NK-92 treated with Interleukin-12 subunit alpha and Interleukin-12 subunit beta, amount 100 ng/mL, for 24 hours (cell line): ENCODE measurements around the gene CLCNKB.
"Not testable (repeated sequence)": the region's sequence is repeated elsewhere in the genome, so short reads cannot be mapped to it uniquely, and the experiment has no call there.

Experiments
- DNase-seq: peaks from one replicate; lab custom pipeline; 2025; lab: John Stamatoyannopoulos, UW

The CLCNKB gene

DNA sequence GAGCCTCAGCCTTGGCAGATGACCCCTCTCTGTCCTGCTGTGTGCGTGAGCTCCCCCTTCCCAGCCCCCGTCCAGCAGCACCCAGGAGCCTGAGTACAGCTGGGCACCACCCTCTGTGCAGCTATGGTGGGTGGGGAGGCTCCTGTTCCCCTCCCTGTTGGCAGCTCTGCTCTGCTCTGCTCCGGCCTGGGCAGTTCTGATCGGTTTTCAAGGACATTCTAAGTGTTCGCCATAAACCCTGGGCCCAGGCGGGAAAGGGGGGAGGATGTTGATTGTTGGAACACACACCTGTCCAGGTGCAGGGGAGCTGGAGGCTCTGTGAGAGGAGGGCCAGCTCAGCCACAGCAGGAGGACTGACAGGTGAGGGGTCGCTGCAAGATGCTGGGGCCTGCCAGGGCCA lies at the start of gene CLCNKB:
Gene CLCNKB, plus strand, starts transcription at position 262 of the 400 bp plus-strand sequence. CDS start 711 bp downstream, outside the sequence.
- DNase-seq = no peak

DNA sequence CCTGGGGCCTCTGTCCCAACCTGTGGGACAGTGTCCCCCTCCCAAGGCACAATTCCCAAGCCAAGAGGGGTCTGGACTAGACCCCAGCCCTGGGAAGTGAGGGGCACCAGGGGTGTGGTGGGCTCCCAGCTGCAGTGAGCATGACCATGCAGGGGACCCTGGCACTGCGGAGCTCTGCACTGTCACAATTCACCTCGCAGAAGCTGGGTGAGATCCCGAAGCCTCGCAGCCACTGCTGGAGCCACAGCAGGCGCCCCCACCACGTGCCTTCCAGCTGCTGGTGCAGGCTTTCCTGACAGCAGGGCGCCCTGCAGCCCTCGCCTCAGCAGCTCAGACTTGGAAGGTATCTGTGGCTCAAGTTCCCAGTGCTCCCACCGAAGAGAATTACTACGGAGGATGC lies 49.5 kb upstream of the CLCNKB start:
- no peak for DNase-seq

DNA sequence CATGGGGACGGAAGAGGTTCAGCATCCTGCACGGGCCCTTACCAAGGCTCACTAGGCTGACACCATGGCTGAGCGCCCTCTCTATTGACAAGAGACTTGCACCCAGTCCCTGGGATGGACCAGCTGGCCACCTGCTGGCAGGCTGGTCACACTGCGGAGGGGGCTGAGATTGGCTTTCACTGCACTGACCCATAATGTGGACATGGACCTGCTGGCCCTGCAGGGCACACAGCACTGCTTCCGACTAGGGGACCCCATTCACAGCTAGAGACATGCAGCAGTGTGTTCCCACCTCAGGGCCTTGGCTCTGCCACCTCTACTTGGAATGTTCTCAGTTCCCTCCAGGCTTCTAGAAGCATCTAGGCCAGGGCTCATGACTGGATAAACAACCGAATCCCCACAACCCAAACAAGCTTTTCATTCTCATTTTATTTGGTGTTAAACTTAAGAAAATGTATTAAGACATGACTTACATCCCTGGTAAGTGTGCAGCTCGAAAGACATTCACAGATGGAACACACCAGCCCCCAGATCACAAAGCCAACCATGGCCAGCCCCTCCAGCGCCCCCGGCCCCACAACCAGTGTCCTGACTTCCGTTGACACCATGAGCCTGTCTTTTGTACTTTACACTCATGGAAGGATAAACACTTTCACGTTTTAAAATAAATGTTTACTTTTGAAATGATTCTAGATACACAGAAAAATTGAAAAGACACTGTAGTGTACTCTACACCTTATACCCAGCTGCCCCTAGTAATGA lies 48.8 kb upstream of the CLCNKB start:
- DNase-seq = no peak

DNA sequence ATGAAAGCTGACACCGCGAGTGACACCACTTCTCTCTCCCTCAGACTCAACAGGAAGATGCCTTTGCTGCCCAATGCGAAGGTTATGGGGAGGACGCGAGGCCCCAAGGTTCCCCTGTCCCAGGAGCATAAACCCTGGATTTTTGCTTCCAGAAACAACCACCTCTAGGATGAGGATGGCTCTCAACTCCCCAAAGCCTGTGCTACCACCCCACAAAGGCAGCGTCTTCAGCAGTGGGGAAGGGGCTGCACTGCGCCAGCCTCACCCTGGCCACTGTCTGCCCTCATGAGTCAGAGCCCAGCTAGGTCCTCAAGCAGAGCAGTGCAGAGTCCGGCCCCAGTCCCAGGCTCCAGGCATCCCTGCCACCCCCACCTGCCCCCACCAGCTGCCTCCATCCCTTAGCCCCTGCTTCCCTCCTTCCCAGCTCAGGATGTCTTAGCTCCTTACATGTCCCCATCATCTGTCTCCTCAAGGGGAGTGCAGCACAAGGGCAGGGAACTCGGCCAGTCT lies 46.5 kb upstream of the CLCNKB start:
- DNase-seq = no peak

DNA sequence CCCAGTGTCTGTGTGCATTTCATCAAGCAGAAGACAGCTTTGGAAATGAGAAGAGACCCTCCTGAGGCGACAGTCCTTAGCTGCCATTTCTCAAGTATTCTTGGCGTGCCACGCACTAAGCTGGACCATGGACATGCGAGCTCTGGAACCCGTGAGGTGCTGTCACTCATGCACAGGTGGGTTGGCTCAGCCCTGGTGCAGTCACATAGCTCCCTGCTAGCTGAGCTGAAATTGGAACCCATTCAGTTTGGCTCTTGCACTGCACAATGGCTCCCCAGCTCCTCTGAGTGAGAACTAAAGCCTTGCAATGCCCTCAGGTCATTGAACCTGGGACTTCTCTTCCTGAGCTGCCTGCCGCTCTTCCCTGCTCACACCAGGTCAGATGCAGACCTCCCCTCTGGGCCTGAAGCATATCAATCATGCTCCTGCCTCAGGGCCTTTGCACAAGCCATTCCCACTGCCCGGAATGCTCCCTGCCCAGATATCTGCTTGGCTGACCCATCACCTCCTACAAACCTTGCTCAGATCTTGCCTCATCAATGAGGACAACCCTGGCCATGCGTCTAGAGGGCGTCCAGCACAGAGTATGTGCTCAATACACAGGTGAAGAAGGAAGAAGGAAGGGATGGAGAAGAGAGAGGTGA lies 45.8 kb upstream of the CLCNKB start:
- no peak for DNase-seq

DNA sequence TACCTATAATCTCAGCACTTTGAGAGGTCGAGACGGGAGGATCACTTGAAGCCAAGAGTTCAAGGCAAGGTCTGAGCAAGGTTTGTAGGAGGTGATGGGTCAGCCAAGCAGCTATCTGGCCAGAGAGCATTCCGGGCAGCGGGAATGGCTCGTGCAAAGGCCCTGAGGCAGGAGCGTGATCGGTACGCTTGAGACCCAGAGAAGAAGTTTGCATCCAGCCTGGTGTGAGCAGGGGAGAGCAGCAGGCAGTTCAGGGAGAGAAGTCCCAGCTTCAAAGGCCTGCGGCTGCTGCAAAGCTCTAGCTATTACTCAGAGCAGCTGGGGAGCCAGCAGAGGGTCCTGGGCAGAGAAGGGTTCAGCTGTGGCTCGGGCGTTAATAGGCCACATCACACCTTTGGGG lies 44.7 kb upstream of the CLCNKB start:
- no peak for DNase-seq

DNA sequence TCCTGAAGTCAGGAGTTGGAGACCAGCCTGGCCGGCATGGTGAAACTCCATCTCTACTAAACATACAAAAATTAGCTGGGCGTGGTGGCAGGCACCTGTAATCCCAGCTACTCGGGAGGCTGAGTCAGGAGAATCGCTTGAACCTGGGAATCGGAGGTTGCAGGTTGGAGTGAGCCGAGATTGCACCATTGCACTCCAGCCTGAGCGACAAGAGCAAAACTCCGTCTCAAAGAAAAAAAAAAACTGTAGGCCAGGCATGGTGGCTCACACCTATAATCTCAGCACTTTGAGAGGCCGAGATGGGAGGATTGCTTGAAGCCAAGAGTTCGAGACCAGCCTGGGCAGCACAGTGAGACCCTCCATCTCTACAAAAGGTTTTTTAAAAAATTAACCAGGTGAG lies 42.3 kb upstream of the CLCNKB start:
- not testable (repeated sequence) for DNase-seq

DNA sequence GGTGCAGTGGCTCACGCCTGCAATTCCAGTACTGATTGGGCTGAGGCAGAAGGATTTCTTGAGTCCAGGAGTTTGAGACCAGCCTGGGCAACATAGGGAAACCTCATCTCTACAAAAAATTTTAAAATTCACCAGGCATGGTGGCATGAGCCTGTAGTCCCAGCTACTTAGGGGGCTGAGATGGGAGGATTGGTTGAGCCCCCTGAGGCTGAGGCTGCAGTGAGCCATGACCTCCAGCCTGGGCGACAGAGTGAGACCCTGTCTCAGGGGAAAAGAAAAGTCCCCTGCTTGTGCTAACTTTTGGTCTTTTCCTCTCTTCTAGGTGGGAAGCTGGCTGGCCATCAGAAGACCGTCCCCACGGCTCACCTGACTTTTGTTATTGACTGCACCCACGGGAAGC lies 38.0 kb upstream of the CLCNKB start:
- DNase-seq = no peak

DNA sequence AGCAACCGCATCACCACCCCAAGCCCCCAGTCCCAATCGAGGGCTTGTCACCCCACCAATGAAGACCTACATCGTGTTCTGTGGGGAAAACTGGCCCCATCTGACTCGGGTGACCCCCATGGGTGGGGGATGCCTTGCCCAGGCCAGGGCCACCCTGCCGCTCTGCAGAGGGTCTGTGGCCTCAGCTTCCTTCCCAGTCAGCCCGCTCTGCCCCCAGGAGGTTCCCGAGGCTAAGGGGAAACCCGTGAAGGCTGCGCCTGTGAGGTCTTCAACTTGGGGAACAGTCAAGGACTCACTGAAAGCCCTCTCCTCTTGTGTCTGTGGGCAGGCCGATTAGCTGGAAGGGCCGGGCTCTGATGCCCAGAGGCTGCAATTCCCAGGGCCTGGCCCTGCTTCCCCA lies 37.6 kb upstream of the CLCNKB start:
- DNase-seq = no peak

DNA sequence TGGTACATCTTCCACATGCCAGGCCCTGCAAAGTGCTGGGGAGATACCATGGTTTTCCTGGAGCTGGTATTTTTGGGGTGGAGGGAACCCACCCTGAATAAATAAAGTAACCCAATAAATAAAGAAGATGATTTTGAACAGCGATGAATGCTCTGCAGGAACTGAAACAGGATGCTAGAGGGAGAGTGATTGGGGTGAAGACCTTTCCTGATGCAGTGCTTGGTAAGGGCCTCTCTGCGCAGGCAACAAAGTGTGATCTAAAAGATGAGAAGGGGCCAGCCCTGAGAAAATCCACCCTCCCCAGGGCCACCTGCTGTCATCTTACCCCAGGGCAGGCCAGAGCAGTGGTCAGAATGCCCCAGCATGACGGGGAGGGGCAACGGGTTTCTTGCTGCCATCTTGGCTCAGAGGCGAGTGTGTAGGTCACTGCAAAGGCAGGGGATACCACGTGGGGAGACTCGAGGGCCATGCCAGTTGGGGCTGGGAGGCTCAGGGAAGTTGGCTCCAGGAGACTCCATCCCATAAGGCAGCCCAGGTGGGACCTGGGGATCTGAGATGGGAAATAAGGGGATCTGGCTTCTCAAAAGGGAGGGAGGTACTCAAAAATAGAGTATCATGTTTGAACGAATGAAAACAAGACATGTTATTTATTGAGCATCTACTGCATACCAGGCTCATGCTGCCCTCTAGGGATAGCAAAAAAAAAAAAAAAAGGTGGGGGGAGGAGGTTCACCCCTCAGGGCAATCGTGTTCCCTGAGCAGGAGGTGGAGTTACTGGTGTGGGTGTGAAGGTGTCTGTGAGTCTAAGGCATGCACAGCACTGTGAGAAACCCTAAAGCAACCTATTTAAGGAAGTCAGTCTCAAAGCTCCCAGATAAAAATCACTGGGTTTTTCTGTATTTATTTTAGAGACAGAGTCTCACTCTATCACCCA lies 36.8 kb upstream of the CLCNKB start:
- no peak for DNase-seq

DNA sequence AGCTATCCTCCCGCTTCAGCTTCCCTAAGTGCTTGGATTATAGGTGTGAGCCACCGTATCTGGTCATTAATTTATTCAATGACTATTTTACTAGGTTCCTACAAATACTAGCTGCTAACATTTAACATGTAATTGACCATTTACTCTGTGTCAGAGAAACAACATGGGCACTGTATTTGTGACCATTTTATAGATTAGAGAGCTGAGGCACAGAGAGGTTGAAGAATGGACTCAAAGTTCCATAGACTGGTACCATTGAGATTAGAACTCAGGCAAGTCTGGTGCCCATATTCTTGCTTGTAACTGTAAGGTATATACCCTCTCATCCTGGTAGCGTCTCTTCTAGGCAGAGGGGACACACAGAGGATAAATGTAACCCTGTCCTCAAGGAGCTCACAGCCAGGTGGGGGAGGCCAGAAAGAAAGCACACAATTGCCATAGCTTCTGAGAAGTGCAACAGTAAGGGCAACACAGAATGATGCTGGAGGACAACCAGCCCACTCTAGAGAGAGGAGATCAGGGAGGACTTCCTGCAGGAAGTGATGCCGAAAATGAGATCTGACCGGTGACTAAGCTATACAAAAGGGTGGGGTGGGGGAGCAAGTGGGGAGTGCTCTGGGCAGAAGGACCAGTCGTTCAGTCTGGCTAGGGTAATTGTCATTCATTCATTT lies 35.8 kb upstream of the CLCNKB start:
- no peak for DNase-seq

DNA sequence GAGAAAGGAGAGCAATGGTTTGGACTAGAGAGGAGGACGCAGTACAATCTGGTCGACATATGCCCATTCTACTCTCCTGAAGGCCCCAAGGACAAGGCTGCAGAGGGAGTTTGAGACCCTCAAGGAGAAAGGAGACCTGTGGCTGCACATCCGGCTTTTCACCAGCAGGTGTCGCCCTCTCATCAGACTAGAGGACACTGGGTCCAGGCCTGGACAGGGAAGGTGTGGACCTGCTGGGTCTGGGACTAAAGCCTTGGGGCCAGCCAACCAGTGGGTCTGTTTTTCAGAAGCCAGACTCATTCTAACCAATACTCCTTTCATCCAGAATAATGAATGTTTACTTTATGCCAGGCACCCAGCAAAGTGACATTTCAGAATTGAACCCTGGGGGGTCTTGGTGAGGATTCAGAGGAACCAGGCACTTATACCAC lies 34.5 kb upstream of the CLCNKB start:
- DNase-seq = peak; percentile 45

DNA sequence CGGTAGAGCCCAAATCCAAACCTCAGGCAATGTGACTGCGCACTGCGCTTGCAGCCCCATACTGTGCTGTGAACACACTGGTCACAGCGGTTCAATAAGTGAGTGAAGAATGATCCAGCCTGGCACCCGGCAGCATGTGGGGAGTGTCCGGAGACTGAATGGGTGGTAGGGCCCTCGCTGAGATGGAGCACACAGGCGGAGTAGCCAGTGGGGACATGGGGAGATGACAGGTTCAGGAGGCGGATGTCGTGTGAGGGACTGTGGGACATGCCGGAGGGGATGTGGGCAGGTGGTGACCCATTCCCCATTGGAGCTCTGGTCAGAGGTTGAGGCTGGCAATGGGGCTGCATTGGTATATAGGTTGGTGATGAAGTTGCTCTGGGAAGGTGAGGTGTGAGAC lies 33.9 kb upstream of the CLCNKB start:
- no peak for DNase-seq

DNA sequence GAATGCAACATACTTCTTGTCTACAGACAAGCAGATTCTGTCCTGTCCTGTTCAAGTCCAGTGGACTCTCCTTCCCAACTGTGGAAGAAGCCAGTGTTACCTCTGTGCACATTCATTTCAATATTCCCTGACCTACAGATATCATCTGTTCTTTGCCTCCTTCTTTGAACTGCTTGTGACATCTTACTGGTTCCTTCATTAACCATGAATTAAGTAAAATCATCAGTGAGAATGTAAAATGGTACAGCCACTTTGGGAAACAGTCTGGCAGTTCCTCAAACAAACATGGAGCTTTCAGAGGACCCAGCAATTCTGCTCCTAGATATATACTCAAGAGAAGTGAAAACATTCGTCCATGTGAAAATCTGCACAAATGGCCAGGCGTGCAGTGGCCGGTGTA lies 32.7 kb upstream of the CLCNKB start:
- DNase-seq = no peak

DNA sequence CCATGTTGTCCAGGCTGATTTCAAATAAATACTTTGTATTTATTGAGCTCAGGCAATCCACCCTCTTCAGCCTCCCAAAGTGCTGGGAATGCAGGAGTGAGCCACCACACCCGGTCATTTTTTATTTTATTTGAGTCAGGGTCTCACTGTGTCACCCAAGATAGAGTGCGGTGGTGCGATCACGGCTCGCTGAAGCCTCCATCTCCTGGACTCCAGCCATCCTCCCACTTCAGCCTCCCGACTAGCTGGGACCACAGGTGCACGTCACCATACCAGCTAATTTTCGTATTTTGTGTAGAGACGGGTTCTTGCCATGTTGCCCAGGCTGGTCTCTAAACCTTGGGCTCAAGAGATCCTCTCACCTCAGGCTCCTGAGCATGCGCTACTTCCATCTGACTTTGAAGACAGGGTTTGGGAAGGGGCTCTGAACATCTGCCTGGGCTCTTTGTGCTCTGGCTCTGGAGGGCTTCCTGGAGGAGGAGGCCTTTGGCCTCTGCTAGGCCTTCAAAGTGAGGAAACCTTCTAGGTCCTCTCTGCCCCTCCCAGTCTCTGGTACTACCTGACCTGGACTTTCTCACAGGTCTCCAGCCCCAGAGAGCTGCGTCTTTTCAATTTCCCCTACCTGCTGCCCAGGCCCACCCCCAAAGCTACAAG lies 31.5 kb upstream of the CLCNKB start:
- no peak for DNase-seq

DNA sequence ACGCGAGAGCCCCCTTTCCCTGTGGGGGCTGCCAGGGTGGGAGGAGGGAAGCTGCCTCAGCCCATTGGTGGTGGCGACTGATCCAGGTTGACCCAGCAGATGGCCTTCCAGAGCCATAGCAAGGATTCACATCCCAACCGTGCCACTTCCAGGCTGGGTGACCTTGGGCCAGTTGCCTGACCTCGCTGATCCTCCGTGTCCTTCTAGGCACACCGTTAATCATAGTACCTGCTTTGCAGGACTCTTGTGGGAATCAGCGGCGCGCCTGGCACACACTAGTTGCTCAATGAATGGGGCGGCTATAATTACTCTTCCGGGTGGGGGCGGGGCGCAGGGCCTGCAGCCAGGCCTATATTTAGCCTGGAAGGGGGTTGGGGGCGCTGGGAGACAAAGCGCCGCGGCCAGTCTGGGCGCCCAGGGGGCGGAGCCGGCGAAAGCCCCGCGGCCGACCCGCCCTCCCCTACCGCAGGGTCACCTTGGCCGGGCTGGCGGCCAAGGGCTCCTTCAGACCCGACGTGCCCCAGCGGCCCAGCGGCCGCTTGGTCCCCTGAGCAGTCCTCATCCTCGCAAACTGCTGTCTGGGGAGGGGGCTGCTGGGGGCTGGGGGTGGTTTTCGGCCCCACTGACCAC lies 30.9 kb upstream of the CLCNKB start:
- DNase-seq = no peak

DNA sequence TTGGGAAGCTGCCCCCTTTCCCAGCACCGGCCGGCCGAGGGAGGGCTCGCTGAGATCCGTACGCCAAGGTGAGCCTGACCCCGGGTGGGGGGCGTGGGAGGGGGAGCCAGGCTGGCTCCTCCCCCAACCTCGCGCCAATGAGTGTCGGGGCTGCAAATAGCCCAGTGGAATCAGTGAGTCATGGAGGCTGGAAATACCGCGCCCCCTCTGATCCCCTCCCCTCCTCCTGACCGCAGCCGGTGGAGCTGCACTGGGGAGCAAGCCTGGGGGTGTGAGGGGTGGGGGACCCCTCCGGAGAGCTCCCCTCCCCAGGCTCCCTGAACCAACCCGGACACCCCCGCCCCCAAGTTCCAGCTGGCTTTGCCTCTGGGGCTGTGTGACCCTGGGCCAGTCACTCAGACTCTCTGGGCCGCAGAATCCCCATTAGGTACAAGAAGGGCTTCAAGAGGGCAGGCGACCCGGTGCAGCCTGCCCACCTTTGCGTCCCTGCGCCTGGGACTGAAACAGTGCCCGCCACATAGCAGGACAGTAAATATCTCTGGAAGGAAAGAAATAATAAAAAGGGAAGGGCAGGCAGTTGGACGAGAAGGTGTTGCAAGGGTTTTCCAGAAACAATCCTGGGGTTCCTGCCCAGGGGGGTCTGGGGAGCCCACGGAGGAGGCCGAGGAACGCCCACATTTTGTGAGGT lies 30.2 kb upstream of the CLCNKB start:
- DNase-seq = no peak

DNA sequence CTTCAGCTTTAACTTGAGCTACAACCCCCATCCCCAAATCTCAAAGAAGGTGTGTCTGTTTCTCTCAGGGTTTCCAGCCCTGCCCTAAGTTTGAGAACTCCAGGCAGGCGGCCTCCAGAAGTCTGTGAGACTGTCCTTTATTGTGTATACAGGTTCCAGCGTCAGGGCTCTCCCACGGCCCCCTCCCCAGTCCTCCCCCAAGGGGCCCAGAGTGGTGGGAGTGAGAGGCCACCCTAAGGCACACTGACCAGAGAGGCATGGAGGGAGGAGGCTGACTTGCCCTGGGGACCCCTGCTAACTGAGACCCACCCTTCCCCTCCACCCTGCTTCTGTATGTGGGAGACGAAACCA lies 29.7 kb upstream of the CLCNKB start:
- no peak for DNase-seq

DNA sequence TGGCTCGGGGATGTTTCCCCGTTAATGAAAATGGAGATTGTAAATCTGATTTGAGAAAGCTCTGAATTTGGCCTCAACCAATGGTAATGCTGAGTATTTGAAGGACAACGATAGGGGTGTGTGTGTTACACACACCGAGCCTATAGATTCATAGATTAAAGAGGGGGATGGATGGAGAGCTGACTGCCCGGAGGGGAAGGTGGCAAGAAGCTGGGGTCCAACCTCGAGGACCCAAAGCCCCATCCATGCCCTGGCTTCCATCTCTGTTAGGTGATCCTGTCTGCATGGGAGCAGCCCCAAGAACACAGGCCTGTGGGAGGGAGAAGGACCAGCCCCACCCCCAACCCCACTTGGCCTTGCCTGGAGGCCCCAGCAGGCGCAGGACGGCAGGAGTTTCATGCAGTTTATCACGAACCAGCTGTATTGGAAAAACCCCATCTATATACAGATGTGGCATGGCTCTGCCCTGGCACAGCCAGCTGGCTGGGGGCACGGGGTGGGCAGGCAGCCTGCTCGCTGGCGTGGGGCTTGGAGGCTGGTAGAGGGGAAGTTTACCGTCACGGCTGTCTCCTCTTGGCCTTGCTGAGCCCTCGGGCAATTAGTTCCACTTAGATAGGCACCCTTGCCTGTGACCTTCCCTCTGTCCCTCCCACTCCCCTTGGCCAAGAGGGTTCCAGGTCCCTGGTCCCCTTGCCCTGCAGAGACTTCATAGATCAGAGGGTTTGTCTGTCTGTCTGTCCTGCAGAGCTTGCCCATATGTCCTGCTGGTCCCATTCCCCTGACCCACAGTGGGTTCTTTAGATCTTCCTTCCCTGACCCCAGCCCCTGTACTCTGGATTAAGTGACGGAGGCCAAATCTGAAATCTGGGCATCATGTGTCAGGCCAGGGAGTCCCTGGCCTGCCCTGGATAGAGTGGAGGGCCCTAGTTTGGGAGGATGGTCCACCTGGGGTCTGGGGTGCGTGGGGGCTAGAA lies 28.8 kb upstream of the CLCNKB start:
- DNase-seq = no peak
